ENCODE measurements around the gene C6orf47.

The C6orf47 gene

GRCh38 chr6:31627690-31628287 lies 32.8 kb downstream of the C6orf47 start:
- TF ChIP-seq OSR1 (CRISPR knock-in tag; IDR thresholded peaks at IDR 0.05) (no peak), CSRNP3 (CRISPR knock-in tag; IDR thresholded peaks at IDR 0.05) (no peak), TSHZ2 (CRISPR knock-in tag; IDR thresholded peaks at IDR 0.05) (no peak)
- no peak for ATAC-seq

- ATAC-seq = no peak
- TF ChIP-seq CSDC2 (CRISPR knock-in tag; IDR thresholded peaks at IDR 0.05) = no peak
- TF ChIP-seq CSRNP3 (CRISPR knock-in tag; IDR thresholded peaks at IDR 0.05) = no peak
- TF ChIP-seq TSHZ2 (CRISPR knock-in tag; IDR thresholded peaks at IDR 0.05) = no peak
Observed at GRCh38 chr6:31626952-31627351, 33.6 kb downstream of the C6orf47 start.

- no peak for ATAC-seq
- TF ChIP-seq PATZ1 (CRISPR knock-in tag; IDR thresholded peaks at IDR 0.05; ENCODE audit: borderline replicate concordance) = no peak
- TF ChIP-seq BACH2 (CRISPR knock-in tag; IDR thresholded peaks at IDR 0.05; ENCODE audit: borderline replicate concordance) = no peak
- TF ChIP-seq SNAI2 (CRISPR knock-in tag; IDR thresholded peaks at IDR 0.05) = no peak
- TF ChIP-seq CSRNP3 (CRISPR knock-in tag; IDR thresholded peaks at IDR 0.05) = no peak
- no peak for TF ChIP-seq RARB (CRISPR knock-in tag; IDR thresholded peaks at IDR 0.05)
- no peak for TF ChIP-seq CREB5 (CRISPR knock-in tag; IDR thresholded peaks at IDR 0.05; ENCODE audit: low read depth)
- TF ChIP-seq TCF4 (CRISPR knock-in tag; IDR thresholded peaks at IDR 0.05; ENCODE audit: borderline replicate concordance) = no peak
- no peak for TF ChIP-seq ZNF70 (CRISPR knock-in tag; IDR thresholded peaks at IDR 0.05)
- TF ChIP-seq PPARA (CRISPR knock-in tag; IDR thresholded peaks at IDR 0.05; ENCODE audit: borderline replicate concordance) = no peak
- no peak for TF ChIP-seq CSDC2 (CRISPR knock-in tag; IDR thresholded peaks at IDR 0.05)
- TF ChIP-seq ARNTL (CRISPR knock-in tag; IDR thresholded peaks at IDR 0.05; ENCODE audit: borderline replicate concordance, low read depth) = no peak
- no peak for TF ChIP-seq ZFP3 (CRISPR knock-in tag; IDR thresholded peaks at IDR 0.05)
- no peak for TF ChIP-seq ISL1 (CRISPR knock-in tag; IDR thresholded peaks at IDR 0.05)
- TF ChIP-seq ZC3H10 (CRISPR knock-in tag; IDR thresholded peaks at IDR 0.05) = no peak
- no peak for TF ChIP-seq ZNF8 (CRISPR knock-in tag; IDR thresholded peaks at IDR 0.05)
Observed at GRCh38 chr6:31624070-31624469, 36.5 kb downstream of the C6orf47 start.

All from SK-N-SH treated with all-trans-retinoic acid at 6 μM for 48 hours (cell line).